KMS-11 (cell line): ENCODE data around the gene GNAO1.

Experiments used
- H2AFZ ChIP-seq: fragments of 200-600 bp; sonication (generic); 2 replicates; pipeline ENCODE4 v1.6.1; 2016; ENCODE audit warnings: antibody characterized with exemption, mixed run types, low read depth
- H3K27ac ChIP-seq: fragments of 200-600 bp; sonication (generic); 2 replicates; pipeline ENCODE4 v1.6.1; 2016; ENCODE audit warnings: mild to moderate bottlenecking, mixed run types
- H3K27me3 ChIP-seq: fragments of 200-600 bp; sonication (generic); 2 replicates; pipeline ENCODE4 v1.6.1; 2017; ENCODE audit warnings: mild to moderate bottlenecking, low read depth, mixed run types, moderate library complexity; ENCODE audit not compliant: insufficient read depth
- H3K36me3 ChIP-seq: fragments of 200-600 bp; sonication (generic); 2 replicates; pipeline ENCODE4 v1.6.1; 2017; ENCODE audit warnings: mild to moderate bottlenecking, mixed run types; ENCODE audit not compliant: insufficient read depth
- H3K4me1 ChIP-seq: fragments of 200-600 bp; sonication (generic); 2 replicates; pipeline ENCODE4 v1.6.1; 2016; ENCODE audit warnings: mild to moderate bottlenecking, low read depth, mixed run types; ENCODE audit not compliant: poor library complexity, severe bottlenecking
- H3K4me2 ChIP-seq: fragments of 200-600 bp; sonication (generic); 2 replicates; pipeline ENCODE4 v1.7.0; 2016; ENCODE audit warnings: mild to moderate bottlenecking, mixed run types
- H3K4me3 ChIP-seq: fragments of 200-600 bp; sonication (generic); IDR thresholded peaks from 2 replicates; pipeline ENCODE4 v1.6.1; 2017; ENCODE audit warnings: low read depth, low read length, mixed read lengths; ENCODE audit not compliant: insufficient read depth
- H3K79me2 ChIP-seq: fragments of 200-600 bp; sonication (generic); 2 replicates; pipeline ENCODE4 v1.6.1; 2016; ENCODE audit warnings: low read depth, mixed run types; ENCODE audit not compliant: insufficient read depth
- H3K9ac ChIP-seq: fragments of 200-600 bp; sonication (generic); 2 replicates; pipeline ENCODE4 v1.6.1; 2016; ENCODE audit warnings: mild to moderate bottlenecking, mixed run types
- H4K20me1 ChIP-seq: fragments of 200-600 bp; sonication (generic); 2 replicates; pipeline ENCODE4 v1.6.1; 2016; ENCODE audit warnings: mild to moderate bottlenecking, mixed run types; ENCODE audit not compliant: insufficient read depth
- CTCF ChIP-seq: fragments of 200-600 bp; sonication (generic); conservative IDR thresholded peaks from 2 replicates; pipeline ENCODE4 v1.6.1; 2017; ENCODE audit warnings: low read depth, mild to moderate bottlenecking, antibody characterized with exemption, low read length, moderate library complexity, mixed read lengths

GNAO1 gene

GRCh38 chr16:56192986-56193945 lies 2.0 kb downstream of the GNAO1 start:
- no peak overlapping the region for H3K4me2 ChIP-seq

GRCh38 chr16:56193951-56194726 lies 2.9 kb downstream of the GNAO1 start:
- no peak overlapping the region for H2AFZ ChIP-seq
- no peaks in the 10 kb centered on the region for H4K20me1 ChIP-seq
- no peak overlapping the region for H3K27ac ChIP-seq
- TF ChIP-seq CTCF = no peak
- H3K4me3 ChIP-seq = no peak overlapping the region
- H3K36me3 ChIP-seq = no peaks in the 10 kb centered on the region
- H3K27me3 ChIP-seq = peaks cover 20% of the 10 kb centered on the region
- H3K79me2 ChIP-seq = no peaks in the 10 kb centered on the region
- H3K4me1 ChIP-seq = peaks cover 20% of the 10 kb centered on the region
- H3K9ac ChIP-seq = no peak overlapping the region
- no peak overlapping the region for H3K4me2 ChIP-seq

More at GRCh38 chr16:56192986-56193945, 2.0 kb downstream of the GNAO1 start:
- Histone ChIP-seq H3K9ac (no peak overlapping the region), H3K36me3 (no peaks in the 10 kb centered on the region), H3K4me3 (no peak overlapping the region), H4K20me1 (no peaks in the 10 kb centered on the region), H3K27ac (no peak overlapping the region), H3K4me1 (peaks cover 11% of the 10 kb centered on the region), H3K27me3 (peaks cover 20% of the 10 kb centered on the region), H2AFZ (no peak overlapping the region), H3K79me2 (no peaks in the 10 kb centered on the region)
- no peak for TF ChIP-seq CTCF

- Histone ChIP-seq H3K27me3 (peaks cover 14% of the 10 kb centered on the region), H4K20me1 (no peaks in the 10 kb centered on the region), H3K9ac (no peak overlapping the region), H3K79me2 (no peaks in the 10 kb centered on the region), H3K36me3 (no peaks in the 10 kb centered on the region), H2AFZ (no peak overlapping the region), H3K4me1 (peaks cover 30% of the 10 kb centered on the region), H3K27ac (no peak overlapping the region), H3K4me2 (no peak overlapping the region), H3K4me3 (no peak overlapping the region)
- TF ChIP-seq CTCF = no peak
Measured at GRCh38 chr16:56195151-56195550, 3.9 kb downstream of the GNAO1 start.

GRCh38 chr16:56196381-56196780 lies 5.1 kb downstream of the GNAO1 start:
- peaks cover 9% of the 10 kb centered on the region for H3K27me3 ChIP-seq
- H3K4me2 ChIP-seq = no peak overlapping the region
- no peaks in the 10 kb centered on the region for H4K20me1 ChIP-seq
- H3K27ac ChIP-seq = no peak overlapping the region
- H2AFZ ChIP-seq = no peak overlapping the region
- H3K36me3 ChIP-seq = no peaks in the 10 kb centered on the region
- no peak overlapping the region for H3K4me3 ChIP-seq
- H3K9ac ChIP-seq = no peak overlapping the region
- H3K4me1 ChIP-seq = peaks cover 32% of the 10 kb centered on the region
- TF ChIP-seq CTCF = no peak
- H3K79me2 ChIP-seq = no peaks in the 10 kb centered on the region
